HG02840 (cell line): ENCODE results near the gene SORCS1.

Source experiments
- ATAC-seq: cut with Tn5 transposase; IDR thresholded peaks from one replicate; pipeline ENCODE4 v1.9.1; 2021; ENCODE audit warnings: mild to moderate bottlenecking, moderate library complexity, moderate number of reproducible peaks; ENCODE audit not compliant: unreplicated experiment, low FRiP score

SORCS1 gene

GRCh38 chr10:107002068-107002467 lies 162.4 kb downstream of the SORCS1 start:
- no peak for ATAC-seq

DNA sequence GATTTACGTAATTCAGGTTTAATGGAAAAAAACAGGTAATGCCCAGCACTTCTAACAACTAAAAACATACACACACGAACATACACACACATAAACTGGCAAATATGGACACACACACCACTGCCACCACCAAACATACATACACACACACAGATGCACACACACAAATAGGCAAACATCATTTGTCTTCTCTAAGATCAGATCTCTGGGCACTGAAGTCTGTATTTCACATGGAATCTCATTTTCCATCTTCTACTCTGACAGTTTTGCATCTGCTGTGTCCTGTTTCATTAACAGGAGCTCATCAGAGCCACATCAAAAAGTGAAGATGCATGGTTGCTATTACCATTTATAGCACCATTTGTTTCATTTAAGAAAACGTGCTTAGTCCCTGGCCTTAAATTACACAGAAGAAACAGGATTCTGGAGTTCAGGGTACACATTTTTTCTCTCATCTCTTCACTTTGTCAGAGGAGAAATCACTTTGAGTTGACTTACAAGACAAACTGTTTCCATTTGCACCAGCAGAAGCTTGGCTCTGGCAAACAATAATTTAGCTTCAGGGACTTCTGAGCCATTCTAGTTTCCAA lies 165.3 kb downstream of the SORCS1 start:
- ATAC-seq: no peak

DNA sequence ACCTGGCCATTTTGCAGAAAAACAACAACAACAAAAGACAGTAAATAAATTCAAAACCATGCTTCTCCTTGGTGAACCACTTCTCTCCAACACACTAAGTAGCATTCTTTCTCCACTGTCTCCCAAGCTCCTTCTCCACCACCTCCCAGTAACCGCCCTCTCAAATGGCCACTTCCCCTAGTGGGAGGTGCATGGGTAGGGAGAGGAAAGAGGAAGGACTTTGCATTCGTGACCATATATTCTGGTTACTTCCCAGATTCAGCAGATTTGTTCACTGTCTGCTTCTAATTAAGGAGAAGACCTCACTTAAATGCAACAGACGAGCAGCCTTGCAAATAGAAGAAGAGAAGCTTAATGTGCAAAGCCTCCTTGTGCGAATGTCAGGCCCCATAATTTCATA lies 166.8 kb downstream of the SORCS1 start:
- no peak for ATAC-seq

DNA sequence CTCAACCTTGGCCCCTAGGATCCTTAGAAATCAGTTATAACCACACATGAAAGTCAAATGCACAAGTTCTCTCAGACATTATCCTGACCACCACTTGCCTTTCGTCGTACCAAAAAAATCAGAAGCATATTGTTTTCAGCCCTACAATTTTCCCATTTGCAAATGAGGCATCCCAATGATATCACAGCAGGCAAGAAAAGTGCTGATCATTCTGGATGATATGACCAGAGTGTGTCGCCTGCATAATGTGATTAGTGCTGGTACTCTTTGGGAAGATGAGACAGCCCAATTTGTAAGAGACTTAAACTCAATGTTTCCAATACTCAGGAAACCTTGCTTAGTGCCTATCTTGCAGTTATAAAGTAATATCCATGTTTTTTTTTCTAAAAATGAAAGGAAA lies 168.0 kb downstream of the SORCS1 start:
- ATAC-seq: no peak

DNA sequence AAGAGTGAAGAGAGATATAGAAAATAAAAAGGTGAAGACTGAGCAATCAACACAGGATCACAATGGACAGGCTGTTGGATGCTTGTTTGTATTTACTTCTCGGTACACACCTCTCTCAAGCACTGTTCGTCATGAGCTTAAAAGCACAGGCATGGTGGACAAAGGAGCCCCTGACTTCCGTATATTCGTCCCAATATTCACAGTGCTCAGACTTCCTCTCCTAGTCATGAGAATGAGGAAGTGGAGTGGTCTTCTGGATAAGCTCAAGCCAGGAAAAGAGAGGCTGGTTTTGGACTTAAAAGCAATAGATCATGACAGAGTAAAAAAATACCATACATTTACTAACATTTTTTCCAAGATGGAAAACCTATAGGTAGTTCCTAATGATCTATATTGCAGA lies 172.5 kb downstream of the SORCS1 start:
- ATAC-seq: no peak

GRCh38 chr10:106991091-106991490 lies 173.4 kb downstream of the SORCS1 start:
- no peak for ATAC-seq

GRCh38 chr10:106987362-106987761 lies 177.1 kb downstream of the SORCS1 start:
- no peak for ATAC-seq

GRCh38 chr10:106982268-106982667 lies 182.2 kb downstream of the SORCS1 start:
- no peak for ATAC-seq

GRCh38 chr10:106981452-106982075 lies 182.9 kb downstream of the SORCS1 start:
- no peak for ATAC-seq

DNA sequence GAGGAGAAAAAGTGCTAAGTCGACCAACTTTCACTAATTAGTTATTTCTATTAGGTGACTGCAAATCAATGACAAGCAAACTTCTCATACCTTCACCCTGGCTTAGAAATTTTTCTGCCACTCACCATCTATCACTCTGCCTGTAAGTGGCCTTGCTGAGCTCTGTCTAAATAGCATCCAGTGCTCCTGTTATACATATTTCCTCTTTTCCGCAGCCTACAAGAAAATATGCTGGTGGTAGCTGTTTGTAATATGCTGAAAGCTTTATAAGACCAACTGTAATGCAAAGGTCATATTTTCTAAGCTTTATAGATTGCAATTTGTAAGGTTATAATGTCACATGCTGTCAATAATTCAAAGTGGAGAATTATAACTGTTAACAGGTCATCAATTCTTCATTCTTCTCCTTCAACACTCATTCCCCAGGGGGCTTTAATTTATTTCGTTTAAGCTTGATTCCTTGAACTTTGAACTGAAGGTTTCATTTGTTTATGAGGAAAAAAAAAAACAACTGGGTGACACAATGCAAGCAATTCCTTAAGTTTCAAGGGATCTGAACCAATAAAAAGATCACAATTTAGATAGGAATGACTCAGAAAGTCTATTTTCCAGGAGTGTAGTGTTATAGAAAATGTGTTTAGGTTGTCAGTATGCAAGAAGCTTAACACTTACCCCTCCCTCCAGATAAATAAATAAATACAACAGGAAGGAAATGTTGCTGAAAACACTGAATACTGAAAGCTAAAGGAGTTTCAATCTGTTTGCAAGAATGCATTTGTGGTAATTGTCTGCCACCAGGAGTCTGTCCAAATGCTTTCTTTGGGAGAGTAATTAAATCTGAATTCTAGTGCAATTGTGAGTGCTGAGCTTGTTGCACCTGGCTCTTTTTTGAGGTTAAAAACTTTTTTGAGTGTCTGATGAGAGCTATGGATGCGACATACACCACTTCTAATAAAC lies 183.7 kb downstream of the SORCS1 start:
- peak; percentile 88 for ATAC-seq

- ATAC-seq: no peak
These were observed 185.8 kb downstream of the SORCS1 start for GRCh38 chr10:106978756-106979155.

DNA sequence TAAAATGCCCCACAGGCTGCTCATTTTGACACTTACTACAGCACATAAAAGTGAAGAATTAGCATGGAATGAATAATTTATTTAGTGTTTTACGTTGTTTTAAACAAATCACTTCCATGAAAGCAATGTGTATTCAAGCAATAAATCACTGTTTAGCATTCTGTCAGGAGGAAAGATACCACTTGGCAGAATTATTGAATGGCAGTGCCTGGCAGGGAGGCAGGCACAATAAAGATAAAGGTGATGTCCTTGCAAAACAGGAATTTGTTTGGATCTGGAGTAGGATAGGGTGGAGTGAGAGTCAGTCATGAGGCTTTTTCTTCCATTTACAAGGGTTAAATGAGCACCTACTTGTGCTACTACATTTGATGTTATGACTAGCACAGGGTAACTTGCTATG lies 190.8 kb downstream of the SORCS1 start:
- no peak for ATAC-seq

- ATAC-seq: no peak
These were observed 191.2 kb downstream of the SORCS1 start for GRCh38 chr10:106973288-106973687.

DNA sequence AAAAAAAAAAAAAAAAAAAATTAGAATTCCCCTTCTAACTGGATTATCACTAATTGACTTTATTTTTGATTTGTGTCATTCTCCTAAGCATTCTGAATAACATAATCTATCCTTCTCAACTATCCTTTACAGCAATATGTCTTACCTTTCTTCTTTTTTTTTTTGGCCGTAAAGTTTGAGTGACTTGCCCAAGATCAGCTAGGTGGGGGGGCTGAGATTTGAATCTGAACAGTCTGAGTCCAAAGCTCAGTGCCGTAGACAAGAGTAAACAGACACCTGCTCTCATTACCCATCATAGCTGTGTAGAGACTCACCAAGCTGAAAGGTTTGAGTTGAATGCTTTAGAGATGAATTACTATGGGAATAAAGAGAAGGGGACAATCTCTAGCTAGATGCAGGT lies 192.1 kb downstream of the SORCS1 start:
- no peak for ATAC-seq

- no peak for ATAC-seq
These were observed 193.1 kb downstream of the SORCS1 start for GRCh38 chr10:106971411-106971831.

DNA sequence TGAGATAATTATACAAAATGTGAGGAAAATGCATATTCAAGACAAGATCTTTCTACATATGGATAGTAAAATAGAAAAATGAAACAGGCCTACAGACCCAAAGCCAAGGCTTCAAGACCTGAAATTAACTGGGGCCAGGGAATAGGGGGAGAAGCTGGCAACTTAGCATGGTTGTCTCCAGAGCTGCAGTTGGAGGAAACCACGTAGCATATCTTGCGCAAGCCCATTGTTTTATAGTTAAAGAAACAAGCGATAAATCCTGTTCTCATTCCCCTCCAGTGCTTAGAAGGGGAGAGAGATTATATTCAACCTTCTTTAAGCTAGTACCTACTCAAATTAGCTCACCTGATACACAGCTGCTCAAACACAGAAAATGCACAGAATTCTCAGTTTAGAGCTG lies 197.1 kb downstream of the SORCS1 start:
- no peak for ATAC-seq

DNA sequence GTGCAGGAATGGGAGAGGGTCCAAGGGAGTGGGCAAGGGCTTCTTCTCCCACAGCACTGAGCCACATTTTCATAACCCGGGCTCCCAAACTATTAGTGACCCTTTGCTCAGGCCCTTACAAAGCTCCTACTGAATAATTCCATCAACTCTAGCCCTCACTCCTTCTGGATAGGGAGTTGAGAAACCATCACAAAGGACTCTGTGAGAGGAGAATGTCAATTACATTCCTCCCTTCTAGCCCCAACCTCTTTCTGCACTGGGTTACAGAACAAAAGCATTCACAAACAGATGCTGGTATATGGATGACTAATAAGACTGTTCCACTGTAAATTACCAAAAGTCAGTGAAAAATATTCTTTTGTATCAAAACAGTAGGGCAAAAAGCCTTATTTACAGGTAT lies 203.7 kb downstream of the SORCS1 start:
- no peak for ATAC-seq

GRCh38 chr10:106959521-106959920 lies 205.0 kb downstream of the SORCS1 start:
- no peak for ATAC-seq

- no peak for ATAC-seq
These were observed 205.7 kb downstream of the SORCS1 start for GRCh38 chr10:106958589-106959361.

GRCh38 chr10:106957823-106958588 lies 206.5 kb downstream of the SORCS1 start:
- ATAC-seq: no peak
